ENCODE data around the gene KIF6.
A peak's percentile ranks its signal among the peaks of the same experiment; 100 is the strongest.
"Not testable (repeated sequence)": the region's sequence is repeated elsewhere in the genome, so short reads cannot be mapped to it uniquely, and the experiment has no call there.

KIF6 gene

GRCh38 chr6:39752835-39753724, 27.9 kb upstream of the KIF6 start:
- ChIA-PET POLR2A (no interaction called here), CTCF (interaction anchor here (1.2 kb wide), 1 partner anchor 44 kb away, joined by 3 read pairs; no protein-coding TSS in a partner anchor)
- no peak for TF ChIP-seq CTCF (IDR thresholded peaks at IDR 0.05; ENCODE audit: control extremely low read depth, extremely low read depth, low read depth, missing control alignments)
- peak; percentile 20 for DNase-seq (ENCODE audit: extremely low spot score)

GRCh38 chr6:39746795-39747194, 21.6 kb upstream of the KIF6 start:
- TF ChIP-seq CTCF (IDR thresholded peaks at IDR 0.05; ENCODE audit: control extremely low read depth, extremely low read depth, low read depth, missing control alignments), result no peak
- no peak for DNase-seq (ENCODE audit: extremely low spot score)
- ChIA-PET CTCF (no interaction called here), POLR2A (no interaction called here)

GRCh38 chr6:39733704-39734103, 8.5 kb upstream of the KIF6 start:
- CTCF ChIA-PET, result no interaction called here
- POLR2A ChIA-PET, result no interaction called here
- DNase-seq (ENCODE audit: extremely low spot score), result no peak
- no peak for TF ChIP-seq CTCF (IDR thresholded peaks at IDR 0.05; ENCODE audit: control extremely low read depth, extremely low read depth, low read depth, missing control alignments)

- ChIA-PET POLR2A (no interaction called here), CTCF (no interaction called here)
Observed at GRCh38 chr6:39731565-39731964, 6.4 kb upstream of the KIF6 start.

GRCh38 chr6:39729945-39730344, 4.7 kb upstream of the KIF6 start:
- no peak for TF ChIP-seq CTCF (IDR thresholded peaks at IDR 0.05; ENCODE audit: control extremely low read depth, extremely low read depth, low read depth, missing control alignments)
- ChIA-PET CTCF (no interaction called here), POLR2A (no interaction called here)
- DNase-seq (ENCODE audit: extremely low spot score), result no peak

More at GRCh38 chr6:39731565-39731964, 6.4 kb upstream of the KIF6 start:
- no peak for TF ChIP-seq CTCF (IDR thresholded peaks at IDR 0.05; ENCODE audit: control extremely low read depth, extremely low read depth, low read depth, missing control alignments)
- DNase-seq (ENCODE audit: extremely low spot score), result no peak

GRCh38 chr6:39725632-39725997, 407 bp upstream of the KIF6 start:
- TF ChIP-seq CTCF (IDR thresholded peaks at IDR 0.05; ENCODE audit: control extremely low read depth, extremely low read depth, low read depth, missing control alignments), result no peak
- CTCF ChIA-PET, result no interaction called here
- DNase-seq (ENCODE audit: extremely low spot score), result no peak
- POLR2A ChIA-PET, result no interaction called here

- POLR2A ChIA-PET; DNase-seq (ENCODE audit: extremely low spot score): not testable (repeated sequence)
- CTCF ChIA-PET, result interaction anchor here (1.1 kb wide), 1 partner anchor 345 kb away, joined by 3 read pairs; no protein-coding TSS in a partner anchor
Observed at GRCh38 chr6:39723350-39723749, 1.9 kb downstream of the KIF6 start.
